Measurements from ENCODE around the gene ST8SIA2.

The ST8SIA2 gene

GRCh38 chr15:92413510-92413909 lies 19.8 kb downstream of the ST8SIA2 start:
- no peak for TF ChIP-seq SIN3A (IDR thresholded peaks at IDR 0.05; ENCODE audit: borderline replicate concordance, insufficient read depth, low read length)
- no peak for TF ChIP-seq TAF1 (IDR thresholded peaks at IDR 0.05; ENCODE audit: borderline replicate concordance, insufficient read depth, low read length)
- no peak for TF ChIP-seq REST (IDR thresholded peaks at IDR 0.05; ENCODE audit: insufficient read depth in 1 of 2, low read depth in 2 of 2, low read length in 2 of 2)
- no peak for TF ChIP-seq POLR2AphosphoS5 (IDR thresholded peaks at IDR 0.05; ENCODE audit: low read depth, low read length)
- no peak for TF ChIP-seq FOXP2 (optimal IDR thresholded peaks at IDR 0.05; ENCODE audit: borderline replicate concordance, extremely low read depth, extremely low read length, insufficient read depth)

DNA sequence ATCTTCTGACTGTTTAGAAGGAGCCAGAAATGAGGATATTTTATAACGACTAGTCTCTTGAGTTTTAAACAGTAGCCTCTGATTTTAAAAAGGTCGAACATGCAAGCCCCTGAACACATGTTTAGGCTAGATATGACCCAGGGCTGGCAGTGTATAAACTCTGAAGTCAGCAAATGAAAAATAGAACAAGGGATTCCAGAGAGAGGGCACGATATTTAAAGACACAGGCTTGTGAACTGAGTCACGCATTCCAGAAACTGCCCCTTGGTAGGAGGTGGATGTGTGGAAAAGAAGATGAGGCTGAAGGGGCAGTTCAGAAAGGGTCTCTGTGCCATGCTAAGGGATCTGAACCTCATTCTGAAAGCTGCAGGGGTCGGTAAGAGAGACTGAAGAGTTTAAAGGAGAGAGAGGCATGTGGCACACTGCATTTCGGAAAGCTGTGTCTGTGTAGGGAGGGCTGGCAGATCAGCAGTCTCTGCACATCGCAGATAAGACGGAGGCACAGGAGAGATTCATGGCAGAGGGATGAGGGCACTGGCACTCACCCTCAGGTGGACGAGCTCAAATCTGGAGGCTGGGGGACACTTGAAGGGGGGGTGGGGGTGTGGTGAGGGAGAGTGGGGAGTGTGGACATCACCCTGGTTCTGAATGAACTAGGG lies 22.1 kb downstream of the ST8SIA2 start:
- no peak for TF ChIP-seq POLR2AphosphoS5 (IDR thresholded peaks at IDR 0.05; ENCODE audit: low read depth, low read length)
- no peak for TF ChIP-seq TAF1 (IDR thresholded peaks at IDR 0.05; ENCODE audit: borderline replicate concordance, insufficient read depth, low read length)
- no peak for TF ChIP-seq REST (IDR thresholded peaks at IDR 0.05; ENCODE audit: insufficient read depth in 1 of 2, low read depth in 2 of 2, low read length in 2 of 2)
- TF ChIP-seq FOXP2 (optimal IDR thresholded peaks at IDR 0.05; ENCODE audit: borderline replicate concordance, extremely low read depth, extremely low read length, insufficient read depth): no peak
- no peak for TF ChIP-seq SIN3A (IDR thresholded peaks at IDR 0.05; ENCODE audit: borderline replicate concordance, insufficient read depth, low read length)

GRCh38 chr15:92416557-92416956 lies 22.9 kb downstream of the ST8SIA2 start:
- no peak for TF ChIP-seq REST (IDR thresholded peaks at IDR 0.05; ENCODE audit: insufficient read depth in 1 of 2, low read depth in 2 of 2, low read length in 2 of 2)
- no peak for TF ChIP-seq FOXP2 (optimal IDR thresholded peaks at IDR 0.05; ENCODE audit: borderline replicate concordance, extremely low read depth, extremely low read length, insufficient read depth)
- TF ChIP-seq POLR2AphosphoS5 (IDR thresholded peaks at IDR 0.05; ENCODE audit: low read depth, low read length): no peak
- no peak for TF ChIP-seq SIN3A (IDR thresholded peaks at IDR 0.05; ENCODE audit: borderline replicate concordance, insufficient read depth, low read length)
- TF ChIP-seq TAF1 (IDR thresholded peaks at IDR 0.05; ENCODE audit: borderline replicate concordance, insufficient read depth, low read length): no peak

GRCh38 chr15:92417716-92418115 lies 24.0 kb downstream of the ST8SIA2 start:
- TF ChIP-seq SIN3A (IDR thresholded peaks at IDR 0.05; ENCODE audit: borderline replicate concordance, insufficient read depth, low read length): no peak
- no peak for TF ChIP-seq REST (IDR thresholded peaks at IDR 0.05; ENCODE audit: insufficient read depth in 1 of 2, low read depth in 2 of 2, low read length in 2 of 2)
- TF ChIP-seq POLR2AphosphoS5 (IDR thresholded peaks at IDR 0.05; ENCODE audit: low read depth, low read length): no peak
- TF ChIP-seq TAF1 (IDR thresholded peaks at IDR 0.05; ENCODE audit: borderline replicate concordance, insufficient read depth, low read length): no peak
- no peak for TF ChIP-seq FOXP2 (optimal IDR thresholded peaks at IDR 0.05; ENCODE audit: borderline replicate concordance, extremely low read depth, extremely low read length, insufficient read depth)
